Amniotic stem cell (primary cell): ENCODE results near the gene TRIM23.

Experiments used
- DNase-seq: peaks from one replicate; lab custom pipeline; 2025; lab: John Stamatoyannopoulos, UW

Gene TRIM23

GRCh38 chr5:65563777-65564176 lies 60.4 kb downstream of the TRIM23 start:
- DNase-seq = no peak

GRCh38 chr5:65562731-65563701 lies 61.1 kb downstream of the TRIM23 start, which contains the start of the genes CENPK and PPWD1:
Gene CENPK, minus strand, starts transcription at chr5:65563168. Its CDS starts 8,261 bp downstream, at chr5:65554907.
Gene PPWD1, plus strand, starts transcription at chr5:65563296. Its CDS starts 15 bp downstream, at chr5:65563311.
- DNase-seq = peak; percentile 89

GRCh38 chr5:65556718-65557117 lies 67.4 kb downstream of the TRIM23 start:
- no peak for DNase-seq

GRCh38 chr5:65556181-65556580 lies 68.0 kb downstream of the TRIM23 start:
- DNase-seq = no peak

- DNase-seq = no peak
These were observed 68.8 kb downstream of the TRIM23 start for GRCh38 chr5:65555287-65555686.

GRCh38 chr5:65553941-65554340 lies 70.2 kb downstream of the TRIM23 start:
- DNase-seq = no peak

- no peak for DNase-seq
These were observed 75.9 kb downstream of the TRIM23 start for GRCh38 chr5:65548281-65548680.

- DNase-seq = no peak
These were observed 78.0 kb downstream of the TRIM23 start for GRCh38 chr5:65546141-65546540.

GRCh38 chr5:65544473-65544872 lies 79.7 kb downstream of the TRIM23 start:
- no peak for DNase-seq

- no peak for DNase-seq
These were observed 84.3 kb downstream of the TRIM23 start for GRCh38 chr5:65539827-65540226.
